HEK293T (cell line): ENCODE results near the gene XG.

ENCODE experiments used
- BHLHE40 ChIP-seq: fragments of 450-650 bp; IDR thresholded peaks from 2 replicates; pipeline ENCODE4 v1.6.1; 2016; ENCODE audit warnings: mild to moderate bottlenecking, moderate library complexity, borderline replicate concordance
- CTBP1 ChIP-seq: fragments of 450-650 bp; IDR thresholded peaks from 2 replicates; pipeline ENCODE4 v1.6.1; 2016; ENCODE audit warnings: borderline replicate concordance
- ELF4 ChIP-seq: fragments of 450-650 bp; IDR thresholded peaks from 2 replicates; pipeline ENCODE4 v1.6.1; 2017; ENCODE audit warnings: antibody characterized with exemption
- FOXK2 ChIP-seq: fragments of 450-650 bp; IDR thresholded peaks from 2 replicates; pipeline ENCODE4 v1.6.1; 2016; ENCODE audit warnings: mild to moderate bottlenecking
- FOXM1 ChIP-seq: fragments of 450-650 bp; IDR thresholded peaks from 2 replicates; pipeline ENCODE4 v1.6.1; 2017; ENCODE audit warnings: mild to moderate bottlenecking, borderline replicate concordance
- LEF1 ChIP-seq: fragments of 450-650 bp; IDR thresholded peaks from 2 replicates; pipeline ENCODE4 v1.6.1; 2017; ENCODE audit warnings: mild to moderate bottlenecking, borderline replicate concordance
- SUZ12 ChIP-seq: fragments of 450-650 bp; IDR thresholded peaks from 2 replicates; pipeline ENCODE4 v1.6.1; 2016; ENCODE audit warnings: mild to moderate bottlenecking
- ZNF384 ChIP-seq: fragments of 450-650 bp; IDR thresholded peaks from 2 replicates; pipeline ENCODE4 v1.6.1; 2016

DNA sequence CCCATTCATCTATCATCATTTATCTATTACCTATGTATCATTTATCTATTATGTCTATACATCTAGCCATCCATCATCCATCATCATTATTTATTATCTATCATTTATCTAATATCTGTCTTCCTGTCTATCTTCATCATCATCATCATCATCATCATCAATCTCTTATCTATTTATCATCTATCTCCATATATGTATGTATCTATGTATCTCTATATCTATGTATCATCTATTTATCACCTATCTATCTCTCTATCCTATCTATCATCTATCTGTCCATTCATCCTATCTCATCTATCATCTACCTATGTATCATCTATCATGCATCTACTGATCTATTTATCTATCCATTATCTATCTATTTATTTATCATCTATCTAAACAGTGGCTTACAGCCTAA, 73.0 kb downstream of the XG start:
- TF ChIP-seq FOXK2 (no peak), SUZ12 (no peak), ZNF384 (no peak), BHLHE40 (no peak), LEF1 (no peak), CTBP1 (no peak), ELF4 (no peak), FOXM1 (no peak)
